WTC11 (cell line): ENCODE results near the gene CBX7.

Source experiments
- FOXP1 ChIP-seq: sonication (generic); formaldehyde crosslinking; IDR thresholded peaks from 2 replicates; pipeline ENCODE4 v1.8.0; 2022; ENCODE audit warnings: missing genetic modification reagents, mild to moderate bottlenecking, moderate library complexity, borderline replicate concordance
- GTF2I ChIP-seq: fragments of 250-450 bp; sonication (Bioruptor Pico); conservative IDR thresholded peaks from 2 replicates; pipeline ENCODE4 v1.4.0; 2021; ENCODE audit warnings: mild to moderate bottlenecking
- JUN ChIP-seq: sonication (generic); formaldehyde crosslinking; IDR thresholded peaks from 2 replicates; pipeline ENCODE4 v1.8.0; 2023; ENCODE audit warnings: mild to moderate bottlenecking, missing genetic modification reagents
- NR3C1 ChIP-seq: sonication (generic); formaldehyde crosslinking; conservative IDR thresholded peaks from 2 replicates; pipeline ENCODE4 v1.8.1; 2023; ENCODE audit warnings: low read depth, mild to moderate bottlenecking, missing genetic modification reagents
- SMAD3 ChIP-seq: sonication (generic); formaldehyde crosslinking; IDR thresholded peaks from 2 replicates; pipeline ENCODE4 v1.8.0; 2022; ENCODE audit warnings: missing genetic modification reagents, mild to moderate bottlenecking, borderline replicate concordance
- TF ChIP-seq, protein P1 (sequence below): fragments of 200-600 bp; IDR thresholded peaks from 2 replicates; pipeline ENCODE4 v1.8.0; 2022; ENCODE audit warnings: antibody characterized with exemption
- TF ChIP-seq, protein P2 (sequence below): sonication (generic); formaldehyde crosslinking; IDR thresholded peaks from 2 replicates; pipeline ENCODE4 v1.8.1; 2023; ENCODE audit warnings: mild to moderate bottlenecking, missing genetic modification reagents, borderline replicate concordance
- TF ChIP-seq, protein P3 (sequence below): sonication (generic); formaldehyde crosslinking; IDR thresholded peaks from 2 replicates; pipeline ENCODE4 v1.8.0; 2022; ENCODE audit warnings: mild to moderate bottlenecking, missing genetic modification reagents
- TF ChIP-seq, protein P4 (sequence below): sonication (generic); formaldehyde crosslinking; IDR thresholded peaks from 2 replicates; pipeline ENCODE4 v1.8.0; 2023; ENCODE audit warnings: mild to moderate bottlenecking, missing genetic modification reagents

GRCh38 chr22:39166547-39166946 lies 14.1 kb upstream of the CBX7 start:
- no peak for TF ChIP-seq SMAD3
- no peak for TF ChIP-seq JUN (CRISPR knock-in tag)
- no peak for TF ChIP-seq FOXP1
- no peak for TF ChIP-seq GTF2I (CRISPR knock-in tag)
- TF ChIP-seq, protein P1, sequence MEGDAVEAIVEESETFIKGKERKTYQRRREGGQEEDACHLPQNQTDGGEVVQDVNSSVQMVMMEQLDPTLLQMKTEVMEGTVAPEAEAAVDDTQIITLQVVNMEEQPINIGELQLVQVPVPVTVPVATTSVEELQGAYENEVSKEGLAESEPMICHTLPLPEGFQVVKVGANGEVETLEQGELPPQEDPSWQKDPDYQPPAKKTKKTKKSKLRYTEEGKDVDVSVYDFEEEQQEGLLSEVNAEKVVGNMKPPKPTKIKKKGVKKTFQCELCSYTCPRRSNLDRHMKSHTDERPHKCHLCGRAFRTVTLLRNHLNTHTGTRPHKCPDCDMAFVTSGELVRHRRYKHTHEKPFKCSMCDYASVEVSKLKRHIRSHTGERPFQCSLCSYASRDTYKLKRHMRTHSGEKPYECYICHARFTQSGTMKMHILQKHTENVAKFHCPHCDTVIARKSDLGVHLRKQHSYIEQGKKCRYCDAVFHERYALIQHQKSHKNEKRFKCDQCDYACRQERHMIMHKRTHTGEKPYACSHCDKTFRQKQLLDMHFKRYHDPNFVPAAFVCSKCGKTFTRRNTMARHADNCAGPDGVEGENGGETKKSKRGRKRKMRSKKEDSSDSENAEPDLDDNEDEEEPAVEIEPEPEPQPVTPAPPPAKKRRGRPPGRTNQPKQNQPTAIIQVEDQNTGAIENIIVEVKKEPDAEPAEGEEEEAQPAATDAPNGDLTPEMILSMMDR = no peak
- TF ChIP-seq, protein P2, sequence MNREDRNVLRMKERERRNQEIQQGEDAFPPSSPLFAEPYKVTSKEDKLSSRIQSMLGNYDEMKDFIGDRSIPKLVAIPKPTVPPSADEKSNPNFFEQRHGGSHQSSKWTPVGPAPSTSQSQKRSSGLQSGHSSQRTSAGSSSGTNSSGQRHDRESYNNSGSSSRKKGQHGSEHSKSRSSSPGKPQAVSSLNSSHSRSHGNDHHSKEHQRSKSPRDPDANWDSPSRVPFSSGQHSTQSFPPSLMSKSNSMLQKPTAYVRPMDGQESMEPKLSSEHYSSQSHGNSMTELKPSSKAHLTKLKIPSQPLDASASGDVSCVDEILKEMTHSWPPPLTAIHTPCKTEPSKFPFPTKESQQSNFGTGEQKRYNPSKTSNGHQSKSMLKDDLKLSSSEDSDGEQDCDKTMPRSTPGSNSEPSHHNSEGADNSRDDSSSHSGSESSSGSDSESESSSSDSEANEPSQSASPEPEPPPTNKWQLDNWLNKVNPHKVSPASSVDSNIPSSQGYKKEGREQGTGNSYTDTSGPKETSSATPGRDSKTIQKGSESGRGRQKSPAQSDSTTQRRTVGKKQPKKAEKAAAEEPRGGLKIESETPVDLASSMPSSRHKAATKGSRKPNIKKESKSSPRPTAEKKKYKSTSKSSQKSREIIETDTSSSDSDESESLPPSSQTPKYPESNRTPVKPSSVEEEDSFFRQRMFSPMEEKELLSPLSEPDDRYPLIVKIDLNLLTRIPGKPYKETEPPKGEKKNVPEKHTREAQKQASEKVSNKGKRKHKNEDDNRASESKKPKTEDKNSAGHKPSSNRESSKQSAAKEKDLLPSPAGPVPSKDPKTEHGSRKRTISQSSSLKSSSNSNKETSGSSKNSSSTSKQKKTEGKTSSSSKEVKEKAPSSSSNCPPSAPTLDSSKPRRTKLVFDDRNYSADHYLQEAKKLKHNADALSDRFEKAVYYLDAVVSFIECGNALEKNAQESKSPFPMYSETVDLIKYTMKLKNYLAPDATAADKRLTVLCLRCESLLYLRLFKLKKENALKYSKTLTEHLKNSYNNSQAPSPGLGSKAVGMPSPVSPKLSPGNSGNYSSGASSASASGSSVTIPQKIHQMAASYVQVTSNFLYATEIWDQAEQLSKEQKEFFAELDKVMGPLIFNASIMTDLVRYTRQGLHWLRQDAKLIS (CRISPR knock-in tag) = no peak
- TF ChIP-seq, protein P3, sequence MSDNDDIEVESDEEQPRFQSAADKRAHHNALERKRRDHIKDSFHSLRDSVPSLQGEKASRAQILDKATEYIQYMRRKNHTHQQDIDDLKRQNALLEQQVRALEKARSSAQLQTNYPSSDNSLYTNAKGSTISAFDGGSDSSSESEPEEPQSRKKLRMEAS (CRISPR knock-in tag) = no peak
- no peak for TF ChIP-seq NR3C1 (CRISPR knock-in tag)
- TF ChIP-seq, protein P4, sequence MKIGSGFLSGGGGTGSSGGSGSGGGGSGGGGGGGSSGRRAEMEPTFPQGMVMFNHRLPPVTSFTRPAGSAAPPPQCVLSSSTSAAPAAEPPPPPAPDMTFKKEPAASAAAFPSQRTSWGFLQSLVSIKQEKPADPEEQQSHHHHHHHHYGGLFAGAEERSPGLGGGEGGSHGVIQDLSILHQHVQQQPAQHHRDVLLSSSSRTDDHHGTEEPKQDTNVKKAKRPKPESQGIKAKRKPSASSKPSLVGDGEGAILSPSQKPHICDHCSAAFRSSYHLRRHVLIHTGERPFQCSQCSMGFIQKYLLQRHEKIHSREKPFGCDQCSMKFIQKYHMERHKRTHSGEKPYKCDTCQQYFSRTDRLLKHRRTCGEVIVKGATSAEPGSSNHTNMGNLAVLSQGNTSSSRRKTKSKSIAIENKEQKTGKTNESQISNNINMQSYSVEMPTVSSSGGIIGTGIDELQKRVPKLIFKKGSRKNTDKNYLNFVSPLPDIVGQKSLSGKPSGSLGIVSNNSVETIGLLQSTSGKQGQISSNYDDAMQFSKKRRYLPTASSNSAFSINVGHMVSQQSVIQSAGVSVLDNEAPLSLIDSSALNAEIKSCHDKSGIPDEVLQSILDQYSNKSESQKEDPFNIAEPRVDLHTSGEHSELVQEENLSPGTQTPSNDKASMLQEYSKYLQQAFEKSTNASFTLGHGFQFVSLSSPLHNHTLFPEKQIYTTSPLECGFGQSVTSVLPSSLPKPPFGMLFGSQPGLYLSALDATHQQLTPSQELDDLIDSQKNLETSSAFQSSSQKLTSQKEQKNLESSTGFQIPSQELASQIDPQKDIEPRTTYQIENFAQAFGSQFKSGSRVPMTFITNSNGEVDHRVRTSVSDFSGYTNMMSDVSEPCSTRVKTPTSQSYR (CRISPR knock-in tag) = no peak
